ENCODE data around the gene SPEN.
"Not testable (repeated sequence)": the region's sequence is repeated elsewhere in the genome, so short reads cannot be mapped to it uniquely, and the experiment has no call there.

DNA sequence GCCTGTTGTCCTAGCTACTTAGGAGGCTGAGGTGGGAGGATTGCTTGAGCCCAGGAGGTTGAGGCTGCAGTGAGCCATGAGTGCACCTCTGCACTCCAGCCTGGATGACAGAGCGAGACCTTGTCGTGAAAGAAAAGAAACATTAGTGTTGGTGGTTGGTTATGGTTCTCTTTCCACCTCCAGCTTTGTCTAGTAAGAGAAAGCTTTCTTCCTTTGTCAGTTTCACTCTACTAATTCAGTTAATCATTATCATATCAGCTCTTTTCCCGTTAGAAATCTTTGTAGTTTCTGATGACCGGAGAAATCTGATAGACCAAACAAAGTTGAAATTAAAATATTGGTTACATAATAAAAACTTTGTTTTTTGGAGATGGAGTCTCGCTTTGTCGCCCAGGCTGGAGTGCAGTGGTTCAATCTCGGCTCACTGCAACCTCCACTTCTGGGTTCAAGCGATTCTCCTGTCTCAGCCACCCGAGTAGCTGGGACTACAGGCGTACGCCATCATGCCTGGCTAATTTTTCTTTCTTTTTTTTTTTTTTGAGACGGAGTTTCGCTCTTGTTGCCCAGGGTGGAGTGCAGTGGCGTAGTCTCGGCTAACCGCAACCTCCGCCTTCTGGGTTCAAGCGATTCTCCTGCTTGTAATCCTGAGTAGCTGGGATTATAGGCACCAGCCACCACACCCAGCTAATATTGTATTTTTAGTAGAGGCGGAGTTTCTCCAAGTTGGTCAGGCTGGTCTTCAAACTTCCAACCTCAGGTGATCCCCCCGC, 49.5 kb downstream of the SPEN start:
- TF ChIP-seq, protein P1, sequence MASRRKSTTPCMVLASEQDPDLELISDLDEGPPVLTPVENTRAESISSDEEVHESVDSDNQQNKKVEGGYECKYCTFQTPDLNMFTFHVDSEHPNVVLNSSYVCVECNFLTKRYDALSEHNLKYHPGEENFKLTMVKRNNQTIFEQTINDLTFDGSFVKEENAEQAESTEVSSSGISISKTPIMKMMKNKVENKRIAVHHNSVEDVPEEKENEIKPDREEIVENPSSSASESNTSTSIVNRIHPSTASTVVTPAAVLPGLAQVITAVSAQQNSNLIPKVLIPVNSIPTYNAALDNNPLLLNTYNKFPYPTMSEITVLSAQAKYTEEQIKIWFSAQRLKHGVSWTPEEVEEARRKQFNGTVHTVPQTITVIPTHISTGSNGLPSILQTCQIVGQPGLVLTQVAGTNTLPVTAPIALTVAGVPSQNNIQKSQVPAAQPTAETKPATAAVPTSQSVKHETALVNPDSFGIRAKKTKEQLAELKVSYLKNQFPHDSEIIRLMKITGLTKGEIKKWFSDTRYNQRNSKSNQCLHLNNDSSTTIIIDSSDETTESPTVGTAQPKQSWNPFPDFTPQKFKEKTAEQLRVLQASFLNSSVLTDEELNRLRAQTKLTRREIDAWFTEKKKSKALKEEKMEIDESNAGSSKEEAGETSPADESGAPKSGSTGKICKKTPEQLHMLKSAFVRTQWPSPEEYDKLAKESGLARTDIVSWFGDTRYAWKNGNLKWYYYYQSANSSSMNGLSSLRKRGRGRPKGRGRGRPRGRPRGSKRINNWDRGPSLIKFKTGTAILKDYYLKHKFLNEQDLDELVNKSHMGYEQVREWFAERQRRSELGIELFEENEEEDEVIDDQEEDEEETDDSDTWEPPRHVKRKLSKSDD (CRISPR knock-in tag; IDR thresholded peaks at IDR 0.05; ENCODE audit: low read depth), result not testable (repeated sequence)
- TF ChIP-seq, protein P2, sequence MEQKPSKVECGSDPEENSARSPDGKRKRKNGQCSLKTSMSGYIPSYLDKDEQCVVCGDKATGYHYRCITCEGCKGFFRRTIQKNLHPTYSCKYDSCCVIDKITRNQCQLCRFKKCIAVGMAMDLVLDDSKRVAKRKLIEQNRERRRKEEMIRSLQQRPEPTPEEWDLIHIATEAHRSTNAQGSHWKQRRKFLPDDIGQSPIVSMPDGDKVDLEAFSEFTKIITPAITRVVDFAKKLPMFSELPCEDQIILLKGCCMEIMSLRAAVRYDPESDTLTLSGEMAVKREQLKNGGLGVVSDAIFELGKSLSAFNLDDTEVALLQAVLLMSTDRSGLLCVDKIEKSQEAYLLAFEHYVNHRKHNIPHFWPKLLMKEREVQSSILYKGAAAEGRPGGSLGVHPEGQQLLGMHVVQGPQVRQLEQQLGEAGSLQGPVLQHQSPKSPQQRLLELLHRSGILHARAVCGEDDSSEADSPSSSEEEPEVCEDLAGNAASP (CRISPR knock-in tag; IDR thresholded peaks at IDR 0.05; ENCODE audit: borderline replicate concordance), result not testable (repeated sequence)
- not testable (repeated sequence) for TF ChIP-seq ZNF207 (IDR thresholded peaks at IDR 0.05; ENCODE audit: borderline replicate concordance); SRF (IDR thresholded peaks at IDR 0.05; ENCODE audit: low read depth, low read length); SMARCC2 (IDR thresholded peaks at IDR 0.05)
- TF ChIP-seq, protein P3, sequence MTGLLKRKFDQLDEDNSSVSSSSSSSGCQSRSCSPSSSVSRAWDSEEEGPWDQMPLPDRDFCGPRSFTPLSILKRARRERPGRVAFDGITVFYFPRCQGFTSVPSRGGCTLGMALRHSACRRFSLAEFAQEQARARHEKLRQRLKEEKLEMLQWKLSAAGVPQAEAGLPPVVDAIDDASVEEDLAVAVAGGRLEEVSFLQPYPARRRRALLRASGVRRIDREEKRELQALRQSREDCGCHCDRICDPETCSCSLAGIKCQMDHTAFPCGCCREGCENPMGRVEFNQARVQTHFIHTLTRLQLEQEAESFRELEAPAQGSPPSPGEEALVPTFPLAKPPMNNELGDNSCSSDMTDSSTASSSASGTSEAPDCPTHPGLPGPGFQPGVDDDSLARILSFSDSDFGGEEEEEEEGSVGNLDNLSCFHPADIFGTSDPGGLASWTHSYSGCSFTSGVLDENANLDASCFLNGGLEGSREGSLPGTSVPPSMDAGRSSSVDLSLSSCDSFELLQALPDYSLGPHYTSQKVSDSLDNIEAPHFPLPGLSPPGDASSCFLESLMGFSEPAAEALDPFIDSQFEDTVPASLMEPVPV (CRISPR knock-in tag; IDR thresholded peaks at IDR 0.05), result not testable (repeated sequence)
- TF ChIP-seq, protein P4, sequence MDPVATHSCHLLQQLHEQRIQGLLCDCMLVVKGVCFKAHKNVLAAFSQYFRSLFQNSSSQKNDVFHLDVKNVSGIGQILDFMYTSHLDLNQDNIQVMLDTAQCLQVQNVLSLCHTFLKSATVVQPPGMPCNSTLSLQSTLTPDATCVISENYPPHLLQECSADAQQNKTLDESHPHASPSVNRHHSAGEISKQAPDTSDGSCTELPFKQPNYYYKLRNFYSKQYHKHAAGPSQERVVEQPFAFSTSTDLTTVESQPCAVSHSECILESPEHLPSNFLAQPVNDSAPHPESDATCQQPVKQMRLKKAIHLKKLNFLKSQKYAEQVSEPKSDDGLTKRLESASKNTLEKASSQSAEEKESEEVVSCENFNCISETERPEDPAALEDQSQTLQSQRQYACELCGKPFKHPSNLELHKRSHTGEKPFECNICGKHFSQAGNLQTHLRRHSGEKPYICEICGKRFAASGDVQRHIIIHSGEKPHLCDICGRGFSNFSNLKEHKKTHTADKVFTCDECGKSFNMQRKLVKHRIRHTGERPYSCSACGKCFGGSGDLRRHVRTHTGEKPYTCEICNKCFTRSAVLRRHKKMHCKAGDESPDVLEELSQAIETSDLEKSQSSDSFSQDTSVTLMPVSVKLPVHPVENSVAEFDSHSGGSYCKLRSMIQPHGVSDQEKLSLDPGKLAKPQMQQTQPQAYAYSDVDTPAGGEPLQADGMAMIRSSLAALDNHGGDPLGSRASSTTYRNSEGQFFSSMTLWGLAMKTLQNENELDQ (CRISPR knock-in tag; IDR thresholded peaks at IDR 0.05; ENCODE audit: borderline replicate concordance), result not testable (repeated sequence)
